ENCODE results near the gene ZBP1.

ZBP1 gene

GRCh38 chr20:57596358-57596757, 23.9 kb downstream of the ZBP1 start:
- DNase-seq, result no peak

GRCh38 chr20:57595041-57596030, 24.9 kb downstream of the ZBP1 start:
- DNase-seq, result no peak

GRCh38 chr20:57594092-57594951, 25.9 kb downstream of the ZBP1 start:
- DNase-seq, result peak; percentile 21

GRCh38 chr20:57593134-57593886, 26.9 kb downstream of the ZBP1 start:
- DNase-seq, result no peak

GRCh38 chr20:57592263-57593092, 27.7 kb downstream of the ZBP1 start:
- DNase-seq, result peak; percentile 37

GRCh38 chr20:57591289-57592229, 28.7 kb downstream of the ZBP1 start:
- DNase-seq, result no peak

- no peak for DNase-seq
Observed at GRCh38 chr20:57590485-57591288, 29.5 kb downstream of the ZBP1 start.

- DNase-seq, result no peak
Observed at GRCh38 chr20:57589728-57590484, 30.3 kb downstream of the ZBP1 start.

GRCh38 chr20:57589123-57589727, 31.0 kb downstream of the ZBP1 start:
- DNase-seq, result no peak

GRCh38 chr20:57588596-57588995, 31.6 kb downstream of the ZBP1 start:
- DNase-seq, result no peak

- no peak for DNase-seq
Observed at GRCh38 chr20:57587989-57588377, 32.2 kb downstream of the ZBP1 start.

- no peak for DNase-seq
Observed at GRCh38 chr20:57587278-57587988, 32.8 kb downstream of the ZBP1 start.

GRCh38 chr20:57586943-57587277, 33.3 kb downstream of the ZBP1 start:
- DNase-seq, result no peak

GRCh38 chr20:57586370-57586793, 33.8 kb downstream of the ZBP1 start:
- no peak for DNase-seq

GRCh38 chr20:57585466-57586213, 34.6 kb downstream of the ZBP1 start:
- no peak for DNase-seq

- DNase-seq, result no peak
Observed at GRCh38 chr20:57584768-57585461, 35.3 kb downstream of the ZBP1 start.
